Hepatocyte (in vitro differentiated cells): ENCODE data around the gene FUT1.

Experiments
- CTCF ChIP-seq: fragments of 200-600 bp; sonication (generic); IDR thresholded peaks from 2 replicates; pipeline ENCODE4 v1.5.1; 2016; ENCODE audit warnings: antibody characterized with exemption, mild to moderate bottlenecking; ENCODE audit not compliant: poor library complexity
- EZH2 ChIP-seq: fragments of 200-600 bp; sonication (generic); IDR thresholded peaks from 2 replicates; pipeline ENCODE4 v1.6.1; 2016; ENCODE audit warnings: antibody characterized with exemption, mild to moderate bottlenecking, borderline replicate concordance
- EZH2phosphoT487 ChIP-seq: fragments of 200-600 bp; sonication (generic); IDR thresholded peaks from one replicate; pipeline ENCODE4 v1.6.1; 2018; ENCODE audit warnings: antibody characterized with exemption, mild to moderate bottlenecking, low read depth, moderate library complexity; ENCODE audit not compliant: unreplicated experiment, severe bottlenecking

GRCh38 chr19:48795685-48796070 lies 43.2 kb upstream of the FUT1 start:
- TF ChIP-seq CTCF = no peak
- TF ChIP-seq EZH2 = no peak
- no peak for TF ChIP-seq EZH2phosphoT487
